Gastrocnemius medialis (tissue), 4 donors: ENCODE results near the gene MRC2. TPM values are rescaled to one million over a fixed set of nuclear protein-coding genes. Genes with fewer than 3 reads are reported as not detected.

Experiments
- ATAC-seq, 2 donors: fragments of 150-250 bp; one replicate each; pipeline ENCODE4 v1.9.1; 2016
- DNase-seq, 2 donors: peaks; one replicate each; pipeline ENCODE4 v3.0.0-alpha.2; 2019
- H3K27ac ChIP-seq, 4 donors: fragments of 200-600 bp; sonication (generic); 1 replicate in 1 of 4; 2 replicates in 3 of 4; pipeline ENCODE4 v1.5.1; 2016 to 2018; ENCODE audit warnings: mild to moderate bottlenecking in 2 of 4, moderate library complexity in 1 of 4
- H3K27me3 ChIP-seq, 3 donors: fragments of 200-600 bp; sonication (generic) in 2 of 3; 1 replicate in 1 of 3; 2 replicates in 2 of 3; pipeline versions ENCODE4 v1.5.1 to v1.6.0; 2016 to 2019; ENCODE audit warnings: mild to moderate bottlenecking in 1 of 3, moderate library complexity in 1 of 3
- H3K36me3 ChIP-seq, 2 donors: fragments of 200-600 bp; sonication (generic) in 1 of 2; one replicate each; pipeline ENCODE4 v1.5.1; 2017 to 2018
- H3K4me1 ChIP-seq, 2 donors: fragments of 200-600 bp; sonication (generic) in 1 of 2; one replicate each; pipeline ENCODE4 v1.5.1; 2016 to 2017; ENCODE audit warnings: mild to moderate bottlenecking in 2 of 2
- H3K4me3 ChIP-seq, 4 donors: fragments of 200-600 bp; sonication (generic) in 3 of 4; 1 replicate in 1 of 4; 2 replicates in 3 of 4; pipeline ENCODE4 v1.5.1; 2016 to 2019; ENCODE audit warnings: mild to moderate bottlenecking in 2 of 4
- H3K9me3 ChIP-seq, 3 donors: fragments of 200-600 bp; sonication (generic) in 2 of 3; 1 replicate in 1 of 3; 2 replicates in 2 of 3; pipeline ENCODE4 v1.5.1; 2016 to 2019
- CTCF ChIP-seq, 5 experiments: fragments of 450-650 bp in 3 of 5; fragments of 200-600 bp in 2 of 5; sonication (generic) in 2 of 5; IDR thresholded peaks in 4 of 5; conservative IDR thresholded peaks in 1 of 5; 1 replicate in 4 of 5; 2 replicates in 1 of 5; pipeline ENCODE4 v1.5.1; 2016 to 2019; ENCODE audit warnings: antibody characterized with exemption in 5 of 5, mild to moderate bottlenecking in 3 of 5, moderate library complexity in 3 of 5
- POLR2A ChIP-seq, 2 donors: fragments of 450-650 bp; IDR thresholded peaks; one replicate each; pipeline ENCODE4 v1.6.1; 2017; ENCODE audit warnings: antibody characterized with exemption in 2 of 2, mild to moderate bottlenecking in 2 of 2, moderate library complexity in 2 of 2
- in situ Hi-C, 4 donors: fragments of 200-750 bp; cut with MboI; loops; one replicate each; pipeline versions ENCODE4 v1.15.0 to v1.8.0; 2017; ENCODE audit warnings: low sequenced_read_pairs in 4 of 4
- intact Hi-C: fragments of 100-400 bp; cut with DNase I; formaldehyde crosslinking; loops from one replicate; pipeline ENCODE4 v1.15.1; 2023; ENCODE audit warnings: low total_unique reads
- total RNA-seq, 4 donors: library from RNA; depleted of rRNA; stranded (reverse); fragments of >200 nt; gene quantifications; one replicate each; pipeline versions ENCODE4 v1.1.0 to v1.2.3, GENCODE V29; 2016

Gene MRC2
- total RNA-seq, 4 donors from 2014 or later = 4.8 to 15.0 (median 5.5) TPM

- Histone ChIP-seq H3K4me3 (no peak overlapping the region), H3K27me3 (no peaks in the 10 kb centered on the region), H3K4me1 (no peaks in the 10 kb centered on the region), H3K36me3 (no peaks in the 10 kb centered on the region), H3K9me3 (no peaks in the 10 kb centered on the region), H3K27ac (no peak overlapping the region)
- no peak for ATAC-seq
- no peak for DNase-seq
- TF ChIP-seq POLR2A (IDR thresholded peaks at IDR 0.05) (no peak), CTCF (IDR thresholded peaks at IDR 0.05 in 4 of 5, conservative IDR thresholded peaks at IDR 0.05 in 1 of 5) (no peak)
- in situ Hi-C loops (loop anchor here in 1 of 4 donors (25.0 kb wide), 1 partner anchor 149 kb away; the partner anchor contains the start of gene MARCHF10), intact Hi-C loops (no loop called here)
Measured at GRCh38 chr17:62662855-62663254, 35.4 kb downstream of the MRC2 start.

GRCh38 chr17:62663304-62663703 is 35.8 kb downstream of the MRC2 start:
- in situ Hi-C loops = loop anchor here in 1 of 4 donors (25.0 kb wide), 1 partner anchor 149 kb away; the partner anchor contains the start of gene MARCHF10
- intact Hi-C loops = no loop called here
- no peak for TF ChIP-seq POLR2A (IDR thresholded peaks at IDR 0.05)
- no peak for TF ChIP-seq CTCF (IDR thresholded peaks at IDR 0.05 in 4 of 5, conservative IDR thresholded peaks at IDR 0.05 in 1 of 5)

GRCh38 chr17:62664336-62665120 is 37.1 kb downstream of the MRC2 start:
- in situ Hi-C loops (loop anchor here in 1 of 4 donors (25.0 kb wide), 1 partner anchor 148 kb away; the partner anchor contains the start of gene MARCHF10), intact Hi-C loops (no loop called here)
- DNase-seq (no peak), ATAC-seq (no peak)
- Histone ChIP-seq H3K27me3 (no peaks in the 10 kb centered on the region), H3K4me3 (no peak overlapping the region), H3K4me1 (no peaks in the 10 kb centered on the region), H3K9me3 (no peaks in the 10 kb centered on the region), H3K36me3 (no peaks in the 10 kb centered on the region), H3K27ac (no peak overlapping the region)
- TF ChIP-seq CTCF (IDR thresholded peaks at IDR 0.05 in 4 of 5, conservative IDR thresholded peaks at IDR 0.05 in 1 of 5) = no peak
- no peak for TF ChIP-seq POLR2A (IDR thresholded peaks at IDR 0.05)

More at GRCh38 chr17:62663304-62663703, 35.8 kb downstream of the MRC2 start:
- Histone ChIP-seq H3K27ac (no peak overlapping the region), H3K36me3 (no peaks in the 10 kb centered on the region), H3K9me3 (no peaks in the 10 kb centered on the region), H3K4me1 (no peaks in the 10 kb centered on the region), H3K4me3 (no peak overlapping the region), H3K27me3 (no peaks in the 10 kb centered on the region)
- DNase-seq = no peak
- no peak for ATAC-seq

- intact Hi-C loops = no loop called here
- TF ChIP-seq CTCF (IDR thresholded peaks at IDR 0.05 in 4 of 5, conservative IDR thresholded peaks at IDR 0.05 in 1 of 5) (no peak), POLR2A (IDR thresholded peaks at IDR 0.05) (no peak)
- ATAC-seq = no peak
Measured at GRCh38 chr17:62665599-62665998, 38.1 kb downstream of the MRC2 start.

More at GRCh38 chr17:62665599-62665998, 38.1 kb downstream of the MRC2 start:
- Histone ChIP-seq H3K4me3 (no peak overlapping the region), H3K27ac (no peak overlapping the region), H3K4me1 (no peaks in the 10 kb centered on the region), H3K36me3 (no peaks in the 10 kb centered on the region), H3K9me3 (no peaks in the 10 kb centered on the region), H3K27me3 (no peaks in the 10 kb centered on the region)
- DNase-seq = no peak
- in situ Hi-C loops = loop anchor here in 1 of 4 donors (25.0 kb wide), 1 partner anchor 147 kb away; the partner anchor contains the start of gene MARCHF10
